B cell (primary cell): ENCODE measurements around the gene KLHL35. TPM values are rescaled to one million over a fixed set of nuclear protein-coding genes. Genes with fewer than 3 reads are reported as not detected.

ENCODE experiments used
- ATAC-seq: fragments of 200-7000 bp; cut with Tn5 transposase; one replicate; pipeline ENCODE4 v1.10.0; 2021; ENCODE audit warnings: low read depth, mild to moderate bottlenecking, moderate number of reproducible peaks, moderate library complexity
- CTCF ChIA-PET: fragments of 350-600 bp; sonication (Branson Sonifier 250); formaldehyde crosslinking; loops from one replicate; lab custom pipeline; 2021; ENCODE audit warnings: antibody characterized with exemption, inconsistent platforms; lab: Charles Lee
- POLR2A ChIA-PET: fragments of 350-600 bp; sonication (Branson Sonifier 250); formaldehyde crosslinking; loops from one replicate; lab custom pipeline; 2021; ENCODE audit warnings: antibody characterized with exemption; lab: Charles Lee
- DNase-seq: peaks from one replicate; pipeline ENCODE4 v3.0.0; 2013
- H2AFZ ChIP-seq: 2 replicates; pipeline ENCODE4 v1.6.1; 2012; ENCODE audit warnings: mild to moderate bottlenecking, low read depth, low read length; ENCODE audit not compliant: insufficient read depth, poor library complexity, severe bottlenecking
- H3K27ac ChIP-seq, 2 donors: 1 replicate in 1 of 2; 2 replicates in 1 of 2; pipeline ENCODE4 v1.5.1; 2012 to 2013; ENCODE audit warnings: low read length in 2 of 2, mild to moderate bottlenecking in 2 of 2, moderate library complexity in 1 of 2
- H3K27me3 ChIP-seq, 4 experiments: fragments of 200-600 bp in 1 of 4; sonication (generic) in 1 of 4; replicated peaks in 1 of 4; 1 replicate in 2 of 4; 2 replicates in 2 of 4; pipeline versions ENCODE4 v1.6.1 to v1.7.0; 2013 to 2016; ENCODE audit warnings: low read length in 3 of 4, mild to moderate bottlenecking in 2 of 4, mixed read lengths in 1 of 4, moderate library complexity in 1 of 4; ENCODE audit not compliant: insufficient read depth in 4 of 4, control insufficient read depth in 3 of 4; ENCODE audit errors: control extremely low read depth in 1 of 4
- H3K36me3 ChIP-seq, 2 experiments: replicated peaks in 1 of 2; 1 replicate in 1 of 2; 2 replicates in 1 of 2; pipeline versions ENCODE4 v1.6.1 to v1.7.1; 2013; ENCODE audit warnings: low read length in 1 of 2; ENCODE audit not compliant: insufficient read depth in 2 of 2, control insufficient read depth in 1 of 2; ENCODE audit errors: control extremely low read depth in 1 of 2, extremely low read depth in 1 of 2
- H3K4me1 ChIP-seq, 2 donors: fragments of 200-600 bp in 1 of 2; sonication (generic) in 1 of 2; 1 replicate in 1 of 2; 2 replicates in 1 of 2; pipeline versions ENCODE4 v1.5.1 to v1.6.1; 2013 to 2017; ENCODE audit warnings: low read length in 2 of 2; ENCODE audit not compliant: control insufficient read depth in 2 of 2, insufficient read depth in 2 of 2
- H3K4me2 ChIP-seq: replicated peaks from 2 replicates; pipeline ENCODE3; 2012; ENCODE audit warnings: mild to moderate bottlenecking, low read depth, low read length; ENCODE audit not compliant: poor library complexity, severe bottlenecking
- H3K4me3 ChIP-seq, 5 experiments: fragments of 200-600 bp in 1 of 5; sonication (generic) in 1 of 5; 1 replicate in 3 of 5; 2 replicates in 2 of 5; pipeline versions ENCODE4 v1.5.1 to v1.7.0; 2011 to 2016; ENCODE audit warnings: low read length in 4 of 5, mild to moderate bottlenecking in 4 of 5, low read depth in 2 of 5, control low read depth in 1 of 5, moderate library complexity in 1 of 5; ENCODE audit not compliant: insufficient read depth in 1 of 5; ENCODE audit errors: control extremely low read depth in 1 of 5, extremely low read depth in 1 of 5
- H3K79me2 ChIP-seq: fragments of 200-600 bp; sonication (generic); one replicate; pipeline ENCODE4 v1.6.0; 2016; ENCODE audit warnings: low read length; ENCODE audit not compliant: control insufficient read depth, insufficient read depth
- H3K9ac ChIP-seq: fragments of 200-600 bp; sonication (generic); 2 replicates; pipeline ENCODE4 v1.6.1; 2017; ENCODE audit warnings: mild to moderate bottlenecking, low read length, moderate library complexity
- H3K9me3 ChIP-seq, 3 donors: one replicate each; pipeline versions ENCODE4 v1.6.1 to v1.7.1; 2013; ENCODE audit warnings: low read length in 2 of 3; ENCODE audit not compliant: control insufficient read depth in 2 of 3, insufficient read depth in 1 of 3; ENCODE audit errors: control extremely low read depth in 1 of 3
- H4K20me1 ChIP-seq: 2 replicates; pipeline ENCODE4 v1.6.0; 2012; ENCODE audit warnings: mild to moderate bottlenecking, low read length; ENCODE audit not compliant: insufficient read depth, control insufficient read depth, poor library complexity, severe bottlenecking
- H3K27ac Mint-ChIP-seq: one replicate; pipeline ENCODE4 v1.8.0; 2021; ENCODE audit warnings: mixed read lengths
- H3K27me3 Mint-ChIP-seq: one replicate; pipeline ENCODE4 v1.8.0; 2021; ENCODE audit warnings: mixed read lengths
- H3K4me1 Mint-ChIP-seq: one replicate; pipeline ENCODE4 v1.8.0; 2021; ENCODE audit warnings: mixed read lengths
- H3K4me3 Mint-ChIP-seq: one replicate; pipeline ENCODE4 v1.8.0; 2021; ENCODE audit warnings: mixed read lengths
- H3K9me3 Mint-ChIP-seq: one replicate; pipeline ENCODE4 v1.8.0; 2022; ENCODE audit warnings: mixed read lengths; ENCODE audit not compliant: insufficient read depth
- EZH2 ChIP-seq: IDR thresholded peaks from 2 replicates; pipeline ENCODE4 v1.6.1; 2012; ENCODE audit warnings: borderline replicate concordance, low read depth, mild to moderate bottlenecking, moderate library complexity, low read length; ENCODE audit not compliant: insufficient read depth, poor library complexity, severe bottlenecking
- WGBS: methylation state at CpG from one replicate; pipeline ENCODE4 v1.1.5; 2013; ENCODE audit warnings: missing lambda C conversion rate; ENCODE audit not compliant: insufficient coverage; 5-methylcytosine and 5-hydroxymethylcytosine counted together
- intact Hi-C: fragments of 100-400 bp; cut with micrococcal nuclease; formaldehyde crosslinking; loops from one replicate; pipeline ENCODE4 v1.10.0; 2022
- polyA plus RNA-seq: library from polyadenylated mRNA; depleted of rRNA; stranded (reverse); fragments of >200 nt; gene quantifications from 2 replicates; pipeline ENCODE4 v1.2.3, GENCODE V29; 2012
- total RNA-seq, 2 donors: library from RNA; stranded (reverse); fragments of 120-200 nt in 1 of 2; gene quantifications; 1 replicate in 1 of 2; 2 replicates in 1 of 2; pipeline versions ENCODE4 v1.2.3 to v1.2.4, GENCODE V29; 2013 to 2022
- TF ChIP-seq, protein P1 (sequence below): fragments of 200-600 bp; IDR thresholded peaks from one replicate; pipeline ENCODE4 v1.8.0; 2022; ENCODE audit warnings: antibody characterized with exemption, mild to moderate bottlenecking

Gene KLHL35
- total and polyA plus RNA-seq, 2 donors (not counting 1 experiment from before 2014, with no cell fraction given), result 0.55 to 0.59 TPM

DNA sequence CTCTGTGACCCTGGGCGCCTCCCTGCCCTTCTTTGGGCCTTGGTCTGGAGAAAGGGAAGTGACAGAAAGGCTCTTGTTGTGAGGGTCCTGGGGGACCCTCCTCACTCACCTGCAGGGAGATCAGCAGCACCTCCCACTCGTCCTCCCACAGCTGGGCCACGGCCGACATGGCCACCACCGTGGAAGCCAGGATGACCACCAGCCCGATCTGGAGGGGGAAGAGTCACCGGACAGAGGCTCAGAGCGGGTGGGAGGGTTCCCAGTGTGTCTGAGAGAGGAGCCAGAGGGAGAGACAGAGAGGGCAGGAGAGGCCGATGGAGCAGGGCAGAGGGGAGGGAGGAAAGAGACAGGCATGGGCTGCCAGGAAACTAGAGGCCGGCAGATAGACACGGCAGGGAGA is 16.8 kb upstream of the KLHL35 start:
- TF ChIP-seq EZH2, result no peak
- TF ChIP-seq, protein P1, sequence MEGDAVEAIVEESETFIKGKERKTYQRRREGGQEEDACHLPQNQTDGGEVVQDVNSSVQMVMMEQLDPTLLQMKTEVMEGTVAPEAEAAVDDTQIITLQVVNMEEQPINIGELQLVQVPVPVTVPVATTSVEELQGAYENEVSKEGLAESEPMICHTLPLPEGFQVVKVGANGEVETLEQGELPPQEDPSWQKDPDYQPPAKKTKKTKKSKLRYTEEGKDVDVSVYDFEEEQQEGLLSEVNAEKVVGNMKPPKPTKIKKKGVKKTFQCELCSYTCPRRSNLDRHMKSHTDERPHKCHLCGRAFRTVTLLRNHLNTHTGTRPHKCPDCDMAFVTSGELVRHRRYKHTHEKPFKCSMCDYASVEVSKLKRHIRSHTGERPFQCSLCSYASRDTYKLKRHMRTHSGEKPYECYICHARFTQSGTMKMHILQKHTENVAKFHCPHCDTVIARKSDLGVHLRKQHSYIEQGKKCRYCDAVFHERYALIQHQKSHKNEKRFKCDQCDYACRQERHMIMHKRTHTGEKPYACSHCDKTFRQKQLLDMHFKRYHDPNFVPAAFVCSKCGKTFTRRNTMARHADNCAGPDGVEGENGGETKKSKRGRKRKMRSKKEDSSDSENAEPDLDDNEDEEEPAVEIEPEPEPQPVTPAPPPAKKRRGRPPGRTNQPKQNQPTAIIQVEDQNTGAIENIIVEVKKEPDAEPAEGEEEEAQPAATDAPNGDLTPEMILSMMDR, result no peak
- no peak overlapping the region for H3K27ac ChIP-seq
- intact Hi-C loops, result no loop called here
- H2AFZ ChIP-seq, result no peak overlapping the region
- 95% methylated on average over 7 of the region's 11 CpGs for WGBS
- peaks cover 0 to 9% (median 0%) of the 10 kb centered on the region in 3 donors for H3K9me3 ChIP-seq
- no peak overlapping the region for H3K4me3 Mint-ChIP-seq
- H3K9me3 Mint-ChIP-seq, result no peaks in the 10 kb centered on the region
- H3K79me2 ChIP-seq, result no peaks in the 10 kb centered on the region
- POLR2A ChIA-PET, result no interaction called here
- peaks cover 3% of the 10 kb centered on the region for H3K27me3 Mint-ChIP-seq
- no peaks in the 10 kb centered on the region for H3K36me3 ChIP-seq
- CTCF ChIA-PET, result interaction anchor here (1.3 to 2.2 kb wide), 2 partner anchors 82 to 256 kb away, joined by 4 to 8 read pairs; no protein-coding TSS in a partner anchor
- H3K9ac ChIP-seq, result no peak overlapping the region
- DNase-seq, result no peak
- H3K4me2 ChIP-seq, result no peak overlapping the region
- peaks cover 0 to 3% (median under 1%) of the 10 kb centered on the region in 4 experiments for H3K27me3 ChIP-seq
- H3K4me1 Mint-ChIP-seq, result no peaks in the 10 kb centered on the region
- no peak overlapping the region for H3K4me3 ChIP-seq
- no peaks in the 10 kb centered on the region for H3K4me1 ChIP-seq
- no peaks in the 10 kb centered on the region for H4K20me1 ChIP-seq
- no peak for ATAC-seq
- no peak overlapping the region for H3K27ac Mint-ChIP-seq

DNA sequence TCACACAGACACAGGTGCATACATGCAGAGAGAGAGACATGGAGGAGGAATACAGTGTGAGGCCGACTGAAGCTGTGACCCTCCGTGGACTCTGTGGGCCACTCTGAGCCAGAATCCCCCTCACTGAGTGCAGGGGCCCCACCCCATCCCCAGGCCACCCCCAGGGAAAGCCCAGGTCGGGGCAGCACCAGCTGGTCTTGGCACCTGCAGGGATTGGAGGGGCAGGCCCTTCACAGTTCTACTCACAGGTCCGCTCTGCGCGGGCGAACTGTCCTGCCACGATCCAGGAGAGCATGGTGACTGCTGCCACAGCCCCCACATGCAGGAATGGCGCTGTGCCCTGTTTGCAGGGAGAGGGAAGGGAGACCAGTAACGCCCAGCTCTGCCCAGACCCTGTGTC is 16.3 kb upstream of the KLHL35 start:
- no peak overlapping the region for H2AFZ ChIP-seq
- H3K27ac Mint-ChIP-seq, result no peak overlapping the region
- TF ChIP-seq, protein P1, result no peak
- TF ChIP-seq EZH2, result no peak

More for the DNA sequence above, 16.3 kb upstream of the KLHL35 start:
- H3K9me3 ChIP-seq, result peaks cover 0 to 9% (median 0%) of the 10 kb centered on the region in 3 donors
- intact Hi-C loops, result no loop called here
- Mint-ChIP-seq H3K4me3 (no peak overlapping the region), H3K27me3 (peaks cover 3% of the 10 kb centered on the region), H3K9me3 (no peaks in the 10 kb centered on the region), H3K4me1 (no peaks in the 10 kb centered on the region)
- no peaks in the 10 kb centered on the region for H3K4me1 ChIP-seq
- H3K79me2 ChIP-seq, result no peaks in the 10 kb centered on the region
- H4K20me1 ChIP-seq, result no peaks in the 10 kb centered on the region
- ATAC-seq (no peak), DNase-seq (no peak)
- H3K27me3 ChIP-seq, result peaks cover 0 to 3% (median 1%) of the 10 kb centered on the region in 4 experiments
- H3K27ac ChIP-seq, result no peak overlapping the region
- ChIA-PET CTCF (interaction anchor here (2.2 kb wide), 1 partner anchor 83 kb away, joined by 8 read pairs; no protein-coding TSS in a partner anchor), POLR2A (no interaction called here)
- no peak overlapping the region for H3K9ac ChIP-seq
- H3K4me3 ChIP-seq, result no peak overlapping the region
- 81% methylated on average over 9 of the region's 10 CpGs for WGBS
- no peak overlapping the region for H3K4me2 ChIP-seq
- no peaks in the 10 kb centered on the region for H3K36me3 ChIP-seq
